Endothelial cell of umbilical vein (primary cell): Measurements from ENCODE around the gene ADGRB2. TPM values are rescaled to one million over a fixed set of nuclear protein-coding genes. Genes with fewer than 3 reads are reported as not detected.

Experiments
- BruUV-seq: library from RNA; stranded (reverse); fragments of 400-500 nt; replicated peaks from 2 replicates; lab custom pipeline; 2021; lab: Mats Ljungman, UMichigan
- CTCF ChIA-PET: fragments of 300-600, 350-600 bp; sonication (Branson Sonifier 250); formaldehyde crosslinking; loops from one replicate; lab custom pipeline; 2021; ENCODE audit warnings: antibody characterized with exemption, inconsistent platforms; lab: Charles Lee
- POLR2A ChIA-PET: fragments of 300-600, 350-600 bp; sonication (Branson Sonifier 250); formaldehyde crosslinking; loops from one replicate; lab custom pipeline; 2021; ENCODE audit warnings: antibody characterized with exemption, inconsistent platforms; lab: Charles Lee
- DNase-seq: peaks from one replicate; pipeline ENCODE4 v3.0.0-alpha.2; 2011; ENCODE audit warnings: low read depth, low spot score
- FAIRE-seq: peaks from 2 replicates; lab custom pipeline; 2011; peaks lifted over from hg19 to GRCh38; lab: Jason Lieb, UNC
- H2AFZ ChIP-seq: 2 replicates; pipeline ENCODE4 v1.6.0; 2012; ENCODE audit warnings: low read depth, low read length, control low read depth, inconsistent platforms
- H3K27ac ChIP-seq: 2 replicates; pipeline ENCODE4 v1.5.1; 2011; ENCODE audit warnings: low read depth, mild to moderate bottlenecking, control low read depth, low read length, moderate library complexity; ENCODE audit not compliant: insufficient read depth
- H3K27me3 ChIP-seq, 2 experiments: 2 replicates each; pipeline versions ENCODE4 v1.6.0 to v1.6.1; 2011; ENCODE audit warnings: low read length in 2 of 2, mixed read lengths in 1 of 2; ENCODE audit not compliant: control insufficient read depth in 2 of 2, insufficient read depth in 2 of 2
- H3K36me3 ChIP-seq, 2 experiments: 2 replicates in 1 of 2; 3 replicates in 1 of 2; pipeline ENCODE4 v1.5.1; 2011; ENCODE audit warnings: low read length in 2 of 2, mild to moderate bottlenecking in 1 of 2, moderate library complexity in 1 of 2; ENCODE audit not compliant: control insufficient read depth in 2 of 2, insufficient read depth in 2 of 2; ENCODE audit errors: extremely low read depth in 1 of 2
- H3K4me1 ChIP-seq: 3 replicates; pipeline ENCODE4 v1.5.1; 2011; ENCODE audit warnings: mild to moderate bottlenecking, low read length; ENCODE audit not compliant: control insufficient read depth, insufficient read depth; ENCODE audit errors: extremely low read depth
- H3K4me2 ChIP-seq: 2 replicates; pipeline ENCODE4 v1.6.1; 2011; ENCODE audit warnings: low read length, control low read depth, mixed read lengths; ENCODE audit not compliant: insufficient read depth
- H3K4me3 ChIP-seq, 3 experiments: fragments of 200-600 bp in 1 of 3; sonication (generic), shearing (Covaris generic) in 1 of 3; replicated peaks in 1 of 3; 2 replicates each; pipeline ENCODE4 v1.5.1; 2011 to 2016; ENCODE audit warnings: control low read depth in 3 of 3, low read length in 3 of 3, mild to moderate bottlenecking in 2 of 3, inconsistent platforms in 1 of 3, low read depth in 1 of 3, moderate library complexity in 1 of 3; ENCODE audit not compliant: insufficient read depth in 1 of 3
- H3K79me2 ChIP-seq: 2 replicates; pipeline ENCODE4 v1.6.0; 2012; ENCODE audit warnings: low read length, inconsistent platforms; ENCODE audit not compliant: control insufficient read depth, insufficient read depth
- H3K9ac ChIP-seq: replicated peaks from 2 replicates; pipeline ENCODE3; 2011; ENCODE audit warnings: low read length, control low read depth; ENCODE audit not compliant: insufficient read depth; ENCODE audit errors: extremely low read depth
- H3K9me1 ChIP-seq: replicated peaks from 3 replicates; pipeline ENCODE4 v1.6.0; 2011; ENCODE audit warnings: mild to moderate bottlenecking, low read length; ENCODE audit not compliant: control insufficient read depth, insufficient read depth; ENCODE audit errors: extremely low read depth
- H3K9me3 ChIP-seq: replicated peaks from 2 replicates; pipeline ENCODE4 v1.5.1; 2012; ENCODE audit warnings: low read length, inconsistent platforms; ENCODE audit not compliant: control insufficient read depth, insufficient read depth
- H4K20me1 ChIP-seq: replicated peaks from 2 replicates; pipeline ENCODE3; 2011; ENCODE audit warnings: mild to moderate bottlenecking, low read length; ENCODE audit not compliant: control insufficient read depth, insufficient read depth; ENCODE audit errors: extremely low read depth
- GATA2 ChIP-seq: IDR thresholded peaks from 2 replicates; pipeline ENCODE4 v1.7.0; 2011; ENCODE audit warnings: low read depth, mild to moderate bottlenecking, moderate library complexity, mixed read lengths, low read length; ENCODE audit not compliant: insufficient read length, insufficient read depth
- JUN ChIP-seq: IDR thresholded peaks from 2 replicates; pipeline ENCODE4 v1.6.1; 2011; ENCODE audit warnings: borderline replicate concordance, low read depth; ENCODE audit not compliant: insufficient read length, insufficient read depth
- MYC ChIP-seq: IDR thresholded peaks from one replicate; pipeline ENCODE4 v1.6.1; 2011; ENCODE audit warnings: mild to moderate bottlenecking, low read depth, low read length
- POLR2A ChIP-seq: IDR thresholded peaks from 2 replicates; pipeline ENCODE4 v1.6.1; 2012; ENCODE audit warnings: low read depth, mild to moderate bottlenecking, control low read depth, low read length
- POLR2AphosphoS5 ChIP-seq: IDR thresholded peaks from 2 replicates; pipeline ENCODE4 v1.6.1; 2012; ENCODE audit warnings: low read depth, mild to moderate bottlenecking, control low read depth, low read length, moderate library complexity; ENCODE audit not compliant: insufficient read depth
- dilution Hi-C: fragments of 300-500 bp; cut with MboI; formaldehyde crosslinking; loops from one replicate; pipeline ENCODE4 v1.15.0; 2019; ENCODE audit warnings: low sequenced_read_pairs; ENCODE audit not compliant: extremely low pct_ligation_motif_present
- intact Hi-C: fragments of 100-400 bp; cut with micrococcal nuclease; formaldehyde crosslinking; loops from one replicate; pipeline ENCODE4 v1.10.0; 2022
- polyA plus RNA-seq, 4 experiments: library from polyadenylated mRNA; depleted of rRNA in 3 of 4; stranded (reverse) in 3 of 4; unstranded in 1 of 4; fragments of >200 nt; gene quantifications; 2 replicates each; pipeline versions ENCODE4 v1.2.1 to v1.2.3, GENCODE V29; 2011 to 2012; ENCODE audit warnings: missing spikeins in 1 of 4
- total RNA-seq: library from RNA; stranded (reverse); gene quantifications from 2 replicates; pipeline ENCODE4 v1.2.3, GENCODE V29; 2021
- TF ChIP-seq, protein P1 (sequence below): IDR thresholded peaks from 2 replicates; pipeline ENCODE4 v1.6.1; 2011; ENCODE audit not compliant: insufficient read depth, insufficient read length
- TF ChIP-seq, protein P2 (sequence below), 2 donors: IDR thresholded peaks; 1 replicate in 1 of 2; 2 replicates in 1 of 2; pipeline ENCODE4 v1.5.1; 2011; ENCODE audit warnings: low read length in 2 of 2, mild to moderate bottlenecking in 2 of 2, moderate library complexity in 2 of 2, control low read depth in 1 of 2, inconsistent platforms in 1 of 2, low read depth in 1 of 2; ENCODE audit not compliant: insufficient read depth in 1 of 2; ENCODE audit errors: extremely low read depth in 1 of 2

ADGRB2 gene
- total and polyA plus RNA-seq, 2 donors (not counting 3 experiments of a cell fraction or from before 2014, with no cell fraction given) = 1.3 to 1.5 TPM

DNA sequence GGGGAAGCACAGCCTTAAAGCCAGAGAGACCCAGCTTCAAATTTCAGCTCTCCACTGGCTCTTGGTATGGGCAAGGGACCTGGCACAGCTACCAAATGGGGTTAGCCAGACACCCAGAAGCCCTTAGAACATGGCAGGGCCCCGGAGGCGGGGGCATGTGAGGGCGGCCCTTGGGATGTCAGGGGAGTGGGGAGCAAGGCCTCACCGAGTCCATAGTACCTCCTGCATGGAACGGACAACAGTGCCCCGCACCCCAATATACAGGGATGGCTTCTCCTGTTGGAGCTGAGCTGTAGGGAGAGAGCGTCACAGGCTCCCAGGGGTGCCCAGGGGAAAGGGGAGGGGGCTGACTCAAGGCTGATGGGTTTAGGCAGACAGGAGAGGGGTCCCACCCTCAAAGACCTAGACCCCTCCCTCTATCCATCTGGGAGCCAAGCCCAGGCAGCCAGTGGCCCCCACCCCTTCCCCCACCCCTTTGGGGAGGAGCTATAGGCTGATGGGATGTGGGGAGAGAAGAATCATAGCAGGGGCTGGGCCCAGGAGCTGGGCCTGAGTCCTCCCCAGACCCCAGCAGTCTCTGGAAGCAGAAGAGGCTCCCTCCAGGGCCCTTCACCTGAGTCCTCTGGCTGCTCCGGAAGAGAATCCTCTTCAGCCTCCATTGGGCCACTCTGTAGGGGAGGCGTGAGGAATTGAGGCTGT lies 35.2 kb upstream of the ADGRB2 start:
- no TSS peak for BruUV-seq
- Histone ChIP-seq H4K20me1 (no peaks in the 10 kb centered on the region), H2AFZ (peak overlapping the region; percentile 4), H3K4me2 (peak overlapping the region; percentile 88), H3K4me1 (peaks cover 35% of the 10 kb centered on the region), H3K27me3 (no peaks in the 10 kb centered on the region), H3K36me3 (no peaks in the 10 kb centered on the region), H3K27ac (peak overlapping the region; percentile 54), H3K9me1 (no peaks in the 10 kb centered on the region), H3K9me3 (no peaks in the 10 kb centered on the region), H3K4me3 (no peak overlapping the region), H3K9ac (no peak overlapping the region), H3K79me2 (peaks cover 38% of the 10 kb centered on the region)
- intact Hi-C loops = loop anchor here (2.0 kb wide), 1 partner anchor 165 kb away; no protein-coding TSS in a partner anchor
- CTCF ChIA-PET = interaction anchor here (0.9 to 5.0 kb wide), 6 partner anchors 10 to 204 kb away, joined by 3 to 49 read pairs (median 4); partner anchors contain the start of gene SPOCD1
- DNase-seq (no peak), FAIRE-seq (no peak)
- TF ChIP-seq, protein P1, sequence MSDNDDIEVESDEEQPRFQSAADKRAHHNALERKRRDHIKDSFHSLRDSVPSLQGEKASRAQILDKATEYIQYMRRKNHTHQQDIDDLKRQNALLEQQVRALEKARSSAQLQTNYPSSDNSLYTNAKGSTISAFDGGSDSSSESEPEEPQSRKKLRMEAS = no peak
- TF ChIP-seq JUN (no peak), GATA2 (no peak), POLR2A (no peak), MYC (no peak), POLR2AphosphoS5 (no peak)
- TF ChIP-seq, protein P2, sequence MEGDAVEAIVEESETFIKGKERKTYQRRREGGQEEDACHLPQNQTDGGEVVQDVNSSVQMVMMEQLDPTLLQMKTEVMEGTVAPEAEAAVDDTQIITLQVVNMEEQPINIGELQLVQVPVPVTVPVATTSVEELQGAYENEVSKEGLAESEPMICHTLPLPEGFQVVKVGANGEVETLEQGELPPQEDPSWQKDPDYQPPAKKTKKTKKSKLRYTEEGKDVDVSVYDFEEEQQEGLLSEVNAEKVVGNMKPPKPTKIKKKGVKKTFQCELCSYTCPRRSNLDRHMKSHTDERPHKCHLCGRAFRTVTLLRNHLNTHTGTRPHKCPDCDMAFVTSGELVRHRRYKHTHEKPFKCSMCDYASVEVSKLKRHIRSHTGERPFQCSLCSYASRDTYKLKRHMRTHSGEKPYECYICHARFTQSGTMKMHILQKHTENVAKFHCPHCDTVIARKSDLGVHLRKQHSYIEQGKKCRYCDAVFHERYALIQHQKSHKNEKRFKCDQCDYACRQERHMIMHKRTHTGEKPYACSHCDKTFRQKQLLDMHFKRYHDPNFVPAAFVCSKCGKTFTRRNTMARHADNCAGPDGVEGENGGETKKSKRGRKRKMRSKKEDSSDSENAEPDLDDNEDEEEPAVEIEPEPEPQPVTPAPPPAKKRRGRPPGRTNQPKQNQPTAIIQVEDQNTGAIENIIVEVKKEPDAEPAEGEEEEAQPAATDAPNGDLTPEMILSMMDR (IDR thresholded peaks at IDR 0.05; ENCODE audit: extremely low read depth in 1 of 2, insufficient read depth in 1 of 2, low read depth in 1 of 2, low read length in 2 of 2) = no peak
- POLR2A ChIA-PET = interaction anchor here (0.6 kb wide), 1 partner anchor 263 kb away, joined by 3 read pairs; no protein-coding TSS in a partner anchor
- dilution Hi-C loops = no loop called here
